Lower lobe of right lung (tissue), 2 donors: ENCODE measurements around the gene MTG2. TPM values are rescaled to one million over a fixed set of nuclear protein-coding genes. Genes with fewer than 3 reads are reported as not detected.

Experiments
- ATAC-seq, 2 donors: fragments of 200-7000 bp; cut with Tn5 transposase; one replicate each; pipeline ENCODE4 v1.9.1; 2020 to 2022; ENCODE audit warnings: mild to moderate bottlenecking in 2 of 2, moderate library complexity in 2 of 2
- DNase-seq: peaks from one replicate; pipeline ENCODE4 v3.0.0-alpha.2; 2020
- H3K27ac ChIP-seq: fragments of 200-600 bp; one replicate; pipeline ENCODE4 v1.8.0; 2022
- H3K27me3 ChIP-seq: fragments of 200-600 bp; one replicate; pipeline ENCODE4 v1.8.0; 2022; ENCODE audit warnings: low read depth
- H3K36me3 ChIP-seq: fragments of 200-600 bp; one replicate; pipeline ENCODE4 v1.8.0; 2022; ENCODE audit warnings: mild to moderate bottlenecking
- H3K4me1 ChIP-seq: fragments of 200-600 bp; one replicate; pipeline ENCODE4 v1.8.0; 2022
- H3K4me3 ChIP-seq: fragments of 200-600 bp; one replicate; pipeline ENCODE4 v1.8.0; 2022; ENCODE audit warnings: mild to moderate bottlenecking
- H3K9me3 ChIP-seq: fragments of 200-600 bp; one replicate; pipeline ENCODE4 v1.8.0; 2022
- CTCF ChIP-seq: fragments of 200-600 bp; IDR thresholded peaks from one replicate; pipeline ENCODE4 v1.8.0; 2022; ENCODE audit warnings: antibody characterized with exemption, mild to moderate bottlenecking
- intact Hi-C: fragments of 100-400 bp; cut with DNase I; formaldehyde crosslinking; loops from one replicate; pipeline ENCODE4 v1.11.0; 2022
- total RNA-seq: library from RNA; stranded (reverse); fragmentation: NEBNext Ultra II Directional; extraction: Animal tissue kit (Norgen Biotek cat#: 25700); gene quantifications from one replicate; pipeline ENCODE4 v1.2.1, GENCODE V29; 2021
- donor health status: DM: no; HTN: yes; CAD: no; lungs with severe emphysema.

The MTG2 gene
- total RNA-seq, 1 donor from 2014 or later = 27.1 TPM

GRCh38 chr20:62238569-62239277, 55.9 kb downstream of the MTG2 start:
- Histone ChIP-seq H3K9me3 (no peaks in the 10 kb centered on the region), H3K27ac (peak overlapping the region; percentile 88), H3K36me3 (peaks cover 17% of the 10 kb centered on the region), H3K4me3 (peak overlapping the region; percentile 73), H3K4me1 (peaks cover 30% of the 10 kb centered on the region), H3K27me3 (no peaks in the 10 kb centered on the region)
- DNase-seq (peak; percentile 63), ATAC-seq (peak; percentile 0 to 17)
- no peak for TF ChIP-seq CTCF
- intact Hi-C loops = no loop called here

- intact Hi-C loops = no loop called here
- DNase-seq (no peak), ATAC-seq (no peak)
- peak overlapping the region; percentile 73 for H3K4me3 ChIP-seq
- no peaks in the 10 kb centered on the region for H3K9me3 ChIP-seq
- H3K36me3 ChIP-seq = peaks cover 21% of the 10 kb centered on the region
- peaks cover 34% of the 10 kb centered on the region for H3K4me1 ChIP-seq
- no peak for TF ChIP-seq CTCF
- H3K27ac ChIP-seq = peak overlapping the region; percentile 88
- no peaks in the 10 kb centered on the region for H3K27me3 ChIP-seq
These were observed 56.6 kb downstream of the MTG2 start for GRCh38 chr20:62239278-62239879.

GRCh38 chr20:62240020-62240685, 57.3 kb downstream of the MTG2 start:
- Histone ChIP-seq H3K4me3 (peak overlapping the region; percentile 73), H3K4me1 (peaks cover 37% of the 10 kb centered on the region), H3K9me3 (no peaks in the 10 kb centered on the region), H3K27ac (peak overlapping the region; percentile 88), H3K36me3 (peaks cover 21% of the 10 kb centered on the region), H3K27me3 (no peaks in the 10 kb centered on the region)
- intact Hi-C loops = no loop called here
- no peak for TF ChIP-seq CTCF
- DNase-seq = peak; percentile 68
- ATAC-seq = no peak

- H3K4me3 ChIP-seq = no peak overlapping the region
- intact Hi-C loops = no loop called here
- H3K27ac ChIP-seq = no peak overlapping the region
- DNase-seq = no peak
- H3K36me3 ChIP-seq = peaks cover 21% of the 10 kb centered on the region
- H3K27me3 ChIP-seq = no peaks in the 10 kb centered on the region
- H3K4me1 ChIP-seq = peaks cover 41% of the 10 kb centered on the region
- ATAC-seq = no peak
- no peak for TF ChIP-seq CTCF
- no peaks in the 10 kb centered on the region for H3K9me3 ChIP-seq
These were observed 58.7 kb downstream of the MTG2 start for GRCh38 chr20:62241506-62241905.

GRCh38 chr20:62242176-62242575, 59.3 kb downstream of the MTG2 start:
- Histone ChIP-seq H3K36me3 (peaks cover 21% of the 10 kb centered on the region), H3K27ac (no peak overlapping the region), H3K4me3 (no peak overlapping the region), H3K4me1 (peaks cover 46% of the 10 kb centered on the region), H3K9me3 (no peaks in the 10 kb centered on the region), H3K27me3 (no peaks in the 10 kb centered on the region)
- no peak for TF ChIP-seq CTCF
- intact Hi-C loops = no loop called here
- no peak for DNase-seq
- ATAC-seq = no peak
